HG03521 (cell line): Measurements from ENCODE around the gene MND1.
"Not testable (repeated sequence)": the region's sequence is repeated elsewhere in the genome, so short reads cannot be mapped to it uniquely, and the experiment has no call there.

Source experiments
- ATAC-seq: cut with Tn5 transposase; IDR thresholded peaks from one replicate; pipeline ENCODE4 v1.9.1; 2021; ENCODE audit warnings: mild to moderate bottlenecking, moderate library complexity; ENCODE audit not compliant: unreplicated experiment

MND1 gene

GRCh38 chr4:153438916-153439756 is 94.6 kb downstream of the MND1 start:
- no peak for ATAC-seq

- ATAC-seq = no peak
These were observed 95.3 kb downstream of the MND1 start for GRCh38 chr4:153439831-153440230.

GRCh38 chr4:153440475-153440874 is 96.0 kb downstream of the MND1 start:
- no peak for ATAC-seq

GRCh38 chr4:153447175-153447905 is 102.9 kb downstream of the MND1 start:
- ATAC-seq = no peak

- no peak for ATAC-seq
These were observed 103.7 kb downstream of the MND1 start for GRCh38 chr4:153448003-153448731.

GRCh38 chr4:153449338-153449737 is 104.8 kb downstream of the MND1 start:
- ATAC-seq = no peak

- ATAC-seq = no peak
These were observed 106.0 kb downstream of the MND1 start for GRCh38 chr4:153450544-153450917.

GRCh38 chr4:153451145-153451544 is 106.7 kb downstream of the MND1 start:
- ATAC-seq = not testable (repeated sequence)

GRCh38 chr4:153451911-153452657 is 107.6 kb downstream of the MND1 start:
- no peak for ATAC-seq

GRCh38 chr4:153452658-153453378 is 108.3 kb downstream of the MND1 start:
- ATAC-seq = no peak

GRCh38 chr4:153453402-153453801 is 108.9 kb downstream of the MND1 start:
- no peak for ATAC-seq

GRCh38 chr4:153458969-153459368 is 114.5 kb downstream of the MND1 start:
- no peak for ATAC-seq

- ATAC-seq = not testable (repeated sequence)
These were observed 117.1 kb downstream of the MND1 start for GRCh38 chr4:153461549-153461948.

GRCh38 chr4:153464068-153464467 is 119.6 kb downstream of the MND1 start:
- ATAC-seq = no peak
